Stimulated activated CD8-positive, alpha-beta memory T cell treated with anti-CD3 and anti-CD28 coated beads, Interleukin-15, amount 100 ng/mL, for 24 hours (primary cell): Measurements from ENCODE around the gene TAX1BP1.

Experiments
- DNase-seq: peaks from one replicate; pipeline ENCODE4 v3.0.0-alpha.2; 2020; ENCODE audit warnings: low read depth

The TAX1BP1 gene

GRCh38 chr7:27739909-27740448 is at the start of gene TAX1BP1:
TSS of gene TAX1BP1 (plus strand) at chr7:27740162. CDS start at chr7:27748525, 8,363 bp downstream.
- peak; percentile 87 for DNase-seq

- DNase-seq: no peak
Measured at GRCh38 chr7:27690649-27691048, 49.3 kb upstream of the TAX1BP1 start.

- DNase-seq: no peak
Measured at GRCh38 chr7:27693794-27694193, 46.2 kb upstream of the TAX1BP1 start.

GRCh38 chr7:27695096-27695495 is 44.9 kb upstream of the TAX1BP1 start:
- no peak for DNase-seq

- DNase-seq: no peak
Measured at GRCh38 chr7:27697861-27698430, 42.0 kb upstream of the TAX1BP1 start.

GRCh38 chr7:27699751-27700150 is 40.2 kb upstream of the TAX1BP1 start:
- DNase-seq: no peak

GRCh38 chr7:27700501-27700900 is 39.5 kb upstream of the TAX1BP1 start:
- no peak for DNase-seq

GRCh38 chr7:27703181-27703580 is 36.8 kb upstream of the TAX1BP1 start:
- no peak for DNase-seq

- DNase-seq: no peak
Measured at GRCh38 chr7:27704422-27705199, 35.4 kb upstream of the TAX1BP1 start.

- no peak for DNase-seq
Measured at GRCh38 chr7:27705200-27705594, 34.8 kb upstream of the TAX1BP1 start.

GRCh38 chr7:27708485-27708884 is 31.5 kb upstream of the TAX1BP1 start:
- no peak for DNase-seq

GRCh38 chr7:27709137-27710075 is 30.6 kb upstream of the TAX1BP1 start:
- no peak for DNase-seq

- DNase-seq: no peak
Measured at GRCh38 chr7:27712217-27712616, 27.7 kb upstream of the TAX1BP1 start.

- DNase-seq: no peak
Measured at GRCh38 chr7:27714831-27715444, 25.0 kb upstream of the TAX1BP1 start.

- DNase-seq: no peak
Measured at GRCh38 chr7:27723085-27723484, 16.9 kb upstream of the TAX1BP1 start.

- DNase-seq: no peak
Measured at GRCh38 chr7:27727058-27727457, 12.9 kb upstream of the TAX1BP1 start.

GRCh38 chr7:27730112-27730511 is 9.8 kb upstream of the TAX1BP1 start:
- no peak for DNase-seq

- no peak for DNase-seq
Measured at GRCh38 chr7:27734583-27734982, 5.4 kb upstream of the TAX1BP1 start.

GRCh38 chr7:27735165-27735564 is 4.8 kb upstream of the TAX1BP1 start:
- no peak for DNase-seq

GRCh38 chr7:27735831-27736230 is 4.1 kb upstream of the TAX1BP1 start:
- DNase-seq: no peak

GRCh38 chr7:27737178-27737577 is 2.8 kb upstream of the TAX1BP1 start:
- no peak for DNase-seq

- no peak for DNase-seq
Measured at GRCh38 chr7:27737616-27738015, 2.3 kb upstream of the TAX1BP1 start.
